ENCODE data around the gene GPR158.

DNA sequence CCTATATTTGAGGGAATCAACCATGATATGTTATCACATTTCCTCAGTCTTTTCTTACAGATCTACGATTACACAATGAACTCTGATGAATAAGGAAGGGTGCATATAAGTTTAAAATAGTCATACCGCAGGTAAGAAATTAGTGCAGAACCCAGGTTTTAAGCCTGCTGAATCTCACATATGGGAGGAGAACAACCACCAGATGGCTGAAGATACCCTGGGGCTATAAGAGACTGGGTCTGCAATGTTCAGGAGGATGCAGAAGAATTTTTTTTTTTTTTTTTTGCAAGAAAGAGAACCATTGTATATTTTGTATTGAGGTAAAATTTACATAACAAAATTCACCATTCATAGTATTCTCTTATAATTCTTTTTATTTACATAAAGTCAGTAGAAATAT lies 387.0 kb downstream of the GPR158 start:
- TF ChIP-seq, protein P1, sequence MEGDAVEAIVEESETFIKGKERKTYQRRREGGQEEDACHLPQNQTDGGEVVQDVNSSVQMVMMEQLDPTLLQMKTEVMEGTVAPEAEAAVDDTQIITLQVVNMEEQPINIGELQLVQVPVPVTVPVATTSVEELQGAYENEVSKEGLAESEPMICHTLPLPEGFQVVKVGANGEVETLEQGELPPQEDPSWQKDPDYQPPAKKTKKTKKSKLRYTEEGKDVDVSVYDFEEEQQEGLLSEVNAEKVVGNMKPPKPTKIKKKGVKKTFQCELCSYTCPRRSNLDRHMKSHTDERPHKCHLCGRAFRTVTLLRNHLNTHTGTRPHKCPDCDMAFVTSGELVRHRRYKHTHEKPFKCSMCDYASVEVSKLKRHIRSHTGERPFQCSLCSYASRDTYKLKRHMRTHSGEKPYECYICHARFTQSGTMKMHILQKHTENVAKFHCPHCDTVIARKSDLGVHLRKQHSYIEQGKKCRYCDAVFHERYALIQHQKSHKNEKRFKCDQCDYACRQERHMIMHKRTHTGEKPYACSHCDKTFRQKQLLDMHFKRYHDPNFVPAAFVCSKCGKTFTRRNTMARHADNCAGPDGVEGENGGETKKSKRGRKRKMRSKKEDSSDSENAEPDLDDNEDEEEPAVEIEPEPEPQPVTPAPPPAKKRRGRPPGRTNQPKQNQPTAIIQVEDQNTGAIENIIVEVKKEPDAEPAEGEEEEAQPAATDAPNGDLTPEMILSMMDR (IDR thresholded peaks at IDR 0.05; ENCODE audit: borderline replicate concordance, extremely low read depth, low read length, poor library complexity, severe bottlenecking), result no peak
- TF ChIP-seq EZH2 (IDR thresholded peaks at IDR 0.05; ENCODE audit: borderline replicate concordance, low read depth, low read length, severe bottlenecking), result no peak
